Loucy (cell line): Measurements from ENCODE around the gene ARID3B.

Source experiments
- H2AFZ ChIP-seq: fragments of 200-600 bp; sonication (generic); 2 replicates; pipeline ENCODE4 v1.6.0; 2016; ENCODE audit warnings: antibody characterized with exemption, mild to moderate bottlenecking, low read length, moderate library complexity
- H3F3A ChIP-seq: fragments of 200-600 bp; 2 replicates; pipeline ENCODE4 v1.6.0; 2016; ENCODE audit warnings: antibody characterized with exemption, low read depth, mild to moderate bottlenecking
- H3K27me3 ChIP-seq: fragments of 200-600 bp; sonication (generic); 2 replicates; pipeline ENCODE4 v1.6.1; 2014; ENCODE audit warnings: low read length, mild to moderate bottlenecking; ENCODE audit not compliant: insufficient read depth, poor library complexity, severe bottlenecking
- H3K36me3 ChIP-seq: fragments of 200-600 bp; sonication (generic); 2 replicates; pipeline ENCODE4 v1.6.1; 2016; ENCODE audit warnings: low read length; ENCODE audit not compliant: insufficient read depth
- H3K4me1 ChIP-seq: fragments of 200-600 bp; sonication (generic); 2 replicates; pipeline ENCODE4 v1.5.1; 2014; ENCODE audit warnings: low read length, mild to moderate bottlenecking; ENCODE audit not compliant: insufficient read depth, poor library complexity, severe bottlenecking
- H3K4me2 ChIP-seq: fragments of 200-600 bp; sonication (generic); 2 replicates; pipeline ENCODE4 v1.6.0; 2014; ENCODE audit warnings: antibody characterized with exemption, low read length, low read depth, mild to moderate bottlenecking; ENCODE audit not compliant: poor library complexity, severe bottlenecking
- H3K4me3 ChIP-seq: fragments of 200-600 bp; sonication (generic); 2 replicates; pipeline ENCODE4 v1.5.1; 2014; ENCODE audit warnings: low read length, mild to moderate bottlenecking, mixed read lengths; ENCODE audit not compliant: poor library complexity, severe bottlenecking
- H3K79me2 ChIP-seq: fragments of 200-600 bp; sonication (generic); 2 replicates; pipeline ENCODE4 v1.6.1; 2014; ENCODE audit warnings: low read length; ENCODE audit not compliant: insufficient read depth
- H3K9ac ChIP-seq: fragments of 200-600 bp; sonication (generic); 2 replicates; pipeline ENCODE4 v1.6.0; 2014; ENCODE audit warnings: mild to moderate bottlenecking, low read depth, low read length, moderate library complexity; ENCODE audit not compliant: poor library complexity, severe bottlenecking
- H3K9me2 ChIP-seq: fragments of 200-600 bp; sonication (generic); replicated peaks from 2 replicates; pipeline ENCODE4 v1.6.1; 2016; ENCODE audit warnings: low read depth, low read length, mixed read lengths
- H3K9me3 ChIP-seq: fragments of 200-600 bp; sonication (generic); 2 replicates; pipeline ENCODE4 v1.6.1; 2014; ENCODE audit warnings: mild to moderate bottlenecking, antibody characterized with exemption, low read length, low read depth; ENCODE audit not compliant: insufficient read depth
- H4K20me1 ChIP-seq: fragments of 200-600 bp; sonication (generic); 2 replicates; pipeline ENCODE4 v1.6.0; 2014; ENCODE audit warnings: antibody characterized with exemption, low read length, mild to moderate bottlenecking; ENCODE audit not compliant: insufficient read depth, poor library complexity, severe bottlenecking
- EZH2phosphoT487 ChIP-seq: fragments of 200-600 bp; IDR thresholded peaks from 2 replicates; pipeline ENCODE4 v1.6.1; 2018; ENCODE audit warnings: antibody characterized with exemption, mild to moderate bottlenecking, moderate library complexity, borderline replicate concordance
- TF ChIP-seq, protein P1 (sequence below): fragments of 200-600 bp; sonication (generic); conservative IDR thresholded peaks from 2 replicates; pipeline ENCODE4 v1.5.1; 2014; ENCODE audit warnings: mild to moderate bottlenecking, antibody characterized with exemption, low read length

The ARID3B gene

GRCh38 chr15:74621546-74621920 is 80.5 kb downstream of the ARID3B start:
- no peaks in the 10 kb centered on the region for H3K27me3 ChIP-seq
- H3K9ac ChIP-seq = peak overlapping the region; percentile 12
- H3K4me3 ChIP-seq = no peak overlapping the region
- TF ChIP-seq EZH2phosphoT487 = no peak
- TF ChIP-seq, protein P1, sequence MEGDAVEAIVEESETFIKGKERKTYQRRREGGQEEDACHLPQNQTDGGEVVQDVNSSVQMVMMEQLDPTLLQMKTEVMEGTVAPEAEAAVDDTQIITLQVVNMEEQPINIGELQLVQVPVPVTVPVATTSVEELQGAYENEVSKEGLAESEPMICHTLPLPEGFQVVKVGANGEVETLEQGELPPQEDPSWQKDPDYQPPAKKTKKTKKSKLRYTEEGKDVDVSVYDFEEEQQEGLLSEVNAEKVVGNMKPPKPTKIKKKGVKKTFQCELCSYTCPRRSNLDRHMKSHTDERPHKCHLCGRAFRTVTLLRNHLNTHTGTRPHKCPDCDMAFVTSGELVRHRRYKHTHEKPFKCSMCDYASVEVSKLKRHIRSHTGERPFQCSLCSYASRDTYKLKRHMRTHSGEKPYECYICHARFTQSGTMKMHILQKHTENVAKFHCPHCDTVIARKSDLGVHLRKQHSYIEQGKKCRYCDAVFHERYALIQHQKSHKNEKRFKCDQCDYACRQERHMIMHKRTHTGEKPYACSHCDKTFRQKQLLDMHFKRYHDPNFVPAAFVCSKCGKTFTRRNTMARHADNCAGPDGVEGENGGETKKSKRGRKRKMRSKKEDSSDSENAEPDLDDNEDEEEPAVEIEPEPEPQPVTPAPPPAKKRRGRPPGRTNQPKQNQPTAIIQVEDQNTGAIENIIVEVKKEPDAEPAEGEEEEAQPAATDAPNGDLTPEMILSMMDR = no peak
- no peaks in the 10 kb centered on the region for H3K9me3 ChIP-seq
- peaks cover 75% of the 10 kb centered on the region; the same call in 1 of the 2 replicates for H3K36me3 ChIP-seq
- no peaks in the 10 kb centered on the region for H3F3A ChIP-seq
- peaks cover 77% of the 10 kb centered on the region for H4K20me1 ChIP-seq
- peaks cover 20% of the 10 kb centered on the region for H3K4me1 ChIP-seq
- H3K4me2 ChIP-seq = peak overlapping the region; percentile 2
- no peak overlapping the region for H2AFZ ChIP-seq
- peaks cover 77% of the 10 kb centered on the region for H3K79me2 ChIP-seq
- H3K9me2 ChIP-seq = no peaks in the 10 kb centered on the region

DNA sequence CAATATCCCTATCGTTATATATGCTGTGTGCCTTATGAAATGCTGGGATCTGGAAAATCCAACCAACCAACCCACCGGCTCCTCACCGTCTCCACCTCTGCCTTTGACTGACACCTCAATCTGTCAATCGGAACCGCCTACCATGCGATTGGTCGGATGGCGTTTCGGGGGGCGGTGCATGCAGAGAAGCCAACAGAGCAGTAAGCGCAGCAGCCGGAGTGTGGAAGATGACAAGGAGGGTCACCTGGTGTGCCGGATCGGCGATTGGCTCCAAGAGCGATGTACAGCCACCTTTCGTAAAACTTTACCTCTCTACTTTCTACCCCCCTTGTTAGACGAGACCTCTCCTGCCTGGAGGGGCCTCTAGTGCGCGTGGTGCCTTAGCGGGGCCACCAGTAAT is 80.9 kb downstream of the ARID3B start:
- peaks cover 16% of the 10 kb centered on the region for H3K4me1 ChIP-seq
- H3F3A ChIP-seq = no peaks in the 10 kb centered on the region
- H3K79me2 ChIP-seq = peaks cover 73% of the 10 kb centered on the region
- H4K20me1 ChIP-seq = peaks cover 73% of the 10 kb centered on the region
- no peak overlapping the region for H2AFZ ChIP-seq
- no peaks in the 10 kb centered on the region for H3K9me3 ChIP-seq
- H3K9ac ChIP-seq = no peak overlapping the region
- H3K4me2 ChIP-seq = peak overlapping the region; percentile 2
- TF ChIP-seq EZH2phosphoT487 = no peak
- TF ChIP-seq, protein P1 = no peak
- no peaks in the 10 kb centered on the region for H3K27me3 ChIP-seq
- H3K9me2 ChIP-seq = no peaks in the 10 kb centered on the region
- H3K4me3 ChIP-seq = no peak overlapping the region
- peaks cover 79% of the 10 kb centered on the region; the same call in 1 of the 2 replicates for H3K36me3 ChIP-seq

DNA sequence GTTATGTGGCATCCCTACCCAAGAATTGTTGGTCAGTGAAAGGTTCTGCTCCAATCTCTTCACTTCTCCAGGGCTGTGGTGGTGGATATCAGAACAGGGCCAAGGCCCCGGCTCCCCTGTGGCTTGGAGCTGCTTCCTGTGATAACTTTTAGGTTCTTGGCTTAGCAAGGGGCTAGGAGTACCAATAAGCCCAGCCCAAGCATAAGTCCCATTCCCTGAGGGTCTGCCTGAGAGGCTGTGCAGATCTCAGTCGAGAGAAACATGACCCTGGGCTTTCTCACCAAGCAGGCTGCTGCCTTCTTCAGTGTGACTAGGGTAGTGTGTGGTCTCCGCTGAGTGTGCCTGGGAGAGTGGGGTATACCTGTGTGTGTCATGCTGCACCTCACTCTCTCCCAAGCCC is 81.7 kb downstream of the ARID3B start:
- H3K4me3 ChIP-seq = no peak overlapping the region
- H3K27me3 ChIP-seq = no peaks in the 10 kb centered on the region
- H3K36me3 ChIP-seq = peaks cover 87% of the 10 kb centered on the region; the same call in 1 of the 2 replicates
- H3F3A ChIP-seq = no peaks in the 10 kb centered on the region
- no peaks in the 10 kb centered on the region for H3K9me3 ChIP-seq
- H3K79me2 ChIP-seq = peaks cover 65% of the 10 kb centered on the region
- no peak overlapping the region for H3K4me2 ChIP-seq
- no peak overlapping the region for H2AFZ ChIP-seq
- no peak overlapping the region for H3K9ac ChIP-seq
- H4K20me1 ChIP-seq = peaks cover 65% of the 10 kb centered on the region
- TF ChIP-seq, protein P1 = no peak
- TF ChIP-seq EZH2phosphoT487 = no peak
- H3K4me1 ChIP-seq = peaks cover 8% of the 10 kb centered on the region
- no peaks in the 10 kb centered on the region for H3K9me2 ChIP-seq
